Thyroid gland (tissue), 4 donors: ENCODE measurements around the gene FIBCD1. TPM values are rescaled to one million over a fixed set of nuclear protein-coding genes. Genes with fewer than 3 reads are reported as not detected.

Experiments used
- DNase-seq, 2 donors: peaks; one replicate each; pipeline ENCODE4 v3.0.0-alpha.2; 2019
- H3K27ac ChIP-seq, 3 donors: fragments of 200-600 bp; sonication (generic); 1 replicate in 2 of 3; 2 replicates in 1 of 3; pipeline ENCODE4 v1.5.1; 2016 to 2019; ENCODE audit warnings: mild to moderate bottlenecking in 1 of 3, moderate library complexity in 1 of 3
- H3K27me3 ChIP-seq: fragments of 200-600 bp; sonication (generic); one replicate; pipeline ENCODE4 v1.5.1; 2019
- H3K36me3 ChIP-seq, 2 donors: fragments of 200-600 bp; sonication (generic); one replicate each; pipeline ENCODE4 v1.5.1; 2016 to 2019
- H3K4me1 ChIP-seq, 2 donors: fragments of 200-600 bp; sonication (generic); one replicate each; pipeline ENCODE4 v1.5.1; 2017 to 2019
- H3K4me3 ChIP-seq, 3 donors: fragments of 200-600 bp; sonication (generic); replicated peaks in 1 of 3; 1 replicate in 2 of 3; 2 replicates in 1 of 3; pipeline ENCODE4 v1.5.1; 2016; ENCODE audit warnings: mild to moderate bottlenecking in 1 of 3
- H3K9me3 ChIP-seq: fragments of 200-600 bp; sonication (generic); one replicate; pipeline ENCODE4 v1.5.1; 2017
- POLR2A ChIP-seq, 2 donors: fragments of 450-650 bp; IDR thresholded peaks; one replicate each; pipeline ENCODE4 v1.6.1; 2017; ENCODE audit warnings: antibody characterized with exemption in 2 of 2, mild to moderate bottlenecking in 2 of 2, moderate library complexity in 1 of 2
- WGBS, 2 donors: methylation state at CpG; one replicate each; pipeline ENCODE4 v1.1.5; 2017; 5-methylcytosine and 5-hydroxymethylcytosine counted together
- intact Hi-C: fragments of 100-400 bp; cut with DNase I; formaldehyde crosslinking; loops from one replicate; pipeline ENCODE4 v1.15.1; 2023
- total RNA-seq, 4 donors: library from RNA; depleted of rRNA; stranded (reverse); fragments of >200 nt; gene quantifications; one replicate each; pipeline ENCODE4 v1.2.3, GENCODE V29; 2016
- TF ChIP-seq, protein P1 (sequence below), 6 experiments: fragments of 200-600 bp in 3 of 6; fragments of 450-650 bp in 3 of 6; sonication (generic) in 3 of 6; IDR thresholded peaks; one replicate each; pipeline ENCODE4 v1.5.1; 2016 to 2019; ENCODE audit warnings: antibody characterized with exemption in 6 of 6, mild to moderate bottlenecking in 2 of 6, inconsistent platforms in 1 of 6, moderate library complexity in 1 of 6

Gene FIBCD1
- total RNA-seq, 4 donors from 2014 or later: 0.11 to 0.13 TPM; not detected in 2

DNA sequence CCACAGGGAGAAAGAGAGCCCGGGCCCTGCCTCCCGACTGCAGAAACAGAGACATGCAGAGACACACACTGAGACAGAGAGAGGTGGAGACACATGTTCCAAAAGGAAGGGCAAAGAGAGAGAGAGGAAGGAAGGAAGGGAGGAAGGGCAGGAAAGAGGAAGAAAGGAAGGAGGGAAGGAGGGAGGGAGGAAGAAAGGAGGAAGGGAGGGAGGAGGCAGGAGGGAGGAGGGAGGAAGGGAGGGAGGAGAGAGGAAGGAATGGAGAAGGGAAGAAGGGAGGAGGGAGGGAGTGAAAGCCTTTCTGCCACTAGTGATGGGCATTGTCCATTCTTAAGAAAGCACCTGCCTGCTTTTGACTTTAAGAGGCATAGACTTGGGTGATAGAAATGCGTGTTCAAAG is 31.8 kb upstream of the FIBCD1 start:
- Histone ChIP-seq H3K9me3 (no peaks in the 10 kb centered on the region), H3K27ac (no peak overlapping the region), H3K27me3 (peaks cover 3% of the 10 kb centered on the region), H3K4me3 (no peak overlapping the region), H3K36me3 (no peaks in the 10 kb centered on the region), H3K4me1 (no peaks in the 10 kb centered on the region)
- no peak for DNase-seq
- TF ChIP-seq POLR2A (IDR thresholded peaks at IDR 0.05): no peak
- TF ChIP-seq, protein P1, sequence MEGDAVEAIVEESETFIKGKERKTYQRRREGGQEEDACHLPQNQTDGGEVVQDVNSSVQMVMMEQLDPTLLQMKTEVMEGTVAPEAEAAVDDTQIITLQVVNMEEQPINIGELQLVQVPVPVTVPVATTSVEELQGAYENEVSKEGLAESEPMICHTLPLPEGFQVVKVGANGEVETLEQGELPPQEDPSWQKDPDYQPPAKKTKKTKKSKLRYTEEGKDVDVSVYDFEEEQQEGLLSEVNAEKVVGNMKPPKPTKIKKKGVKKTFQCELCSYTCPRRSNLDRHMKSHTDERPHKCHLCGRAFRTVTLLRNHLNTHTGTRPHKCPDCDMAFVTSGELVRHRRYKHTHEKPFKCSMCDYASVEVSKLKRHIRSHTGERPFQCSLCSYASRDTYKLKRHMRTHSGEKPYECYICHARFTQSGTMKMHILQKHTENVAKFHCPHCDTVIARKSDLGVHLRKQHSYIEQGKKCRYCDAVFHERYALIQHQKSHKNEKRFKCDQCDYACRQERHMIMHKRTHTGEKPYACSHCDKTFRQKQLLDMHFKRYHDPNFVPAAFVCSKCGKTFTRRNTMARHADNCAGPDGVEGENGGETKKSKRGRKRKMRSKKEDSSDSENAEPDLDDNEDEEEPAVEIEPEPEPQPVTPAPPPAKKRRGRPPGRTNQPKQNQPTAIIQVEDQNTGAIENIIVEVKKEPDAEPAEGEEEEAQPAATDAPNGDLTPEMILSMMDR (IDR thresholded peaks at IDR 0.05): no peak
- WGBS, 2 donors: 76 to 83% methylated on average over 3 of the region's 3 CpGs
- intact Hi-C loops: loop anchor here (10.0 kb wide), 1 partner anchor 1296 kb away; no protein-coding TSS in a partner anchor

DNA sequence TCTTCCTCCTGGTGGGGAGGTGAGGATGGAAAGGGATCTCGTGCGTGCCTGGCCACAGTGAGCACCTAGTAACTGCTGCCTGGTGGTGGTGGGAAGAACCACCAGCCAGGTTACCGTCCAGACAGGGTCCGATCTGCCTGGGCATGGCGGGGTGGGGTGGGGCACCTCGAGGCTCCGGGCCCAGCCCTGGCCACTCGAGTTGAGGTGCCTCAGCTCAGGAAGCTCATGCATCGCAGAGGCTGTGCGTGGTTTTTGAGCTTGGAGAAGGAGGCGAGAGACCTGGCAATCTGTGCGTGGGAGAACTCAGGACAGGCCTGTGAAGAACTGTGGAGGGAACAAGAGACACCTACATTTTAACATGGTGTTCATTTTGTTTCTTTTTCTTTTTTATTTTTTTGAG is 31.0 kb upstream of the FIBCD1 start:
- H3K4me3 ChIP-seq: no peak overlapping the region
- 83 to 97% methylated on average over 7 to 12 of the region's 12 CpGs for WGBS, 2 donors
- TF ChIP-seq, protein P1 (IDR thresholded peaks at IDR 0.05): no peak
- TF ChIP-seq POLR2A (IDR thresholded peaks at IDR 0.05): no peak
- no peak overlapping the region for H3K27ac ChIP-seq
- no peak for DNase-seq
- H3K4me1 ChIP-seq: no peaks in the 10 kb centered on the region
- H3K27me3 ChIP-seq: peaks cover 3% of the 10 kb centered on the region
- no peaks in the 10 kb centered on the region for H3K36me3 ChIP-seq
- H3K9me3 ChIP-seq: no peaks in the 10 kb centered on the region
- intact Hi-C loops: loop anchor here (10.0 kb wide), 1 partner anchor 1295 kb away; no protein-coding TSS in a partner anchor

DNA sequence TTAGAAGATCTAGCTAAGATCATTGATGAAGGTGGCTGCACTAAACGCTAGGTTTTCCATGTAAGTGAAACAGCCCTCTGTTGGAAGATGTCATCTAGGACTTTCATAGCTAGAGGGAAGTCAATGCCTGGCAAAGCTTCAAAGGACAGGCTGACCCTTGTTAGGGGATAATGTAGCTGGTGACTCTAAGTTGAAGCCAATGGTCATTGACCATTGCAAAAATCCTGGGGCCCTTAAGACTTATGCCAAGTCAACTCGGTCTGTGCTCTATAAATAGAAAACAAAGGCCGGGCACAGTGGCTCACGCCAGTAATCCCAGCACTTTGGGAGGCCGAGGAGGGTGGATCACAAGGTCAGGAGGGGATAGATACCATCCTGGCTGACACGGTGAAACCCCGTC is 26.6 kb upstream of the FIBCD1 start:
- no peak for DNase-seq
- Histone ChIP-seq H3K4me3 (no peak overlapping the region), H3K27ac (no peak overlapping the region), H3K27me3 (peaks cover 3% of the 10 kb centered on the region), H3K9me3 (no peaks in the 10 kb centered on the region), H3K4me1 (no peaks in the 10 kb centered on the region), H3K36me3 (no peaks in the 10 kb centered on the region)
- 85 to 86% methylated on average over 7 of the region's 7 CpGs for WGBS, 2 donors
- intact Hi-C loops: no loop called here
- TF ChIP-seq, protein P1 (IDR thresholded peaks at IDR 0.05): no peak
- no peak for TF ChIP-seq POLR2A (IDR thresholded peaks at IDR 0.05)

DNA sequence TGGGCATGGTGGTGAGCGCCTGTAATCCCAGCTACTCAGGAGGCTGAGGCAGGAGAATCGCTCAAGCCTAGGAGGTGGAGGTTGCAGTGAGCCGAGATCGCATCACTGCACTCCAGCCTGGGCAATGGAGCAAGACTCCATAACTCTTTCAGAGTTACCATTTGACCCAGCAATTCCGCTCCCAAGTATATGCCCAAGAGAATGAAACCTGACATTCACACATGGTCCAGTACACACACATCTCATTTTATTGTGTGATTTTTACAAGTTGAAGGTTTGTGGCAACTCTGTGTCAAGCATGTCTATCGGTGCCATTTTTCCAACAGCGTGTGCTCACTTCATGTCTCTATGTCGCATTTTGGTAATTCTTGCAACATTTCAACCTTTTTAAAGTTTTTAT is 24.9 kb upstream of the FIBCD1 start:
- intact Hi-C loops: no loop called here
- DNase-seq: no peak
- Histone ChIP-seq H3K4me1 (no peaks in the 10 kb centered on the region), H3K4me3 (no peak overlapping the region), H3K36me3 (no peaks in the 10 kb centered on the region), H3K27ac (no peak overlapping the region), H3K27me3 (peaks cover 3% of the 10 kb centered on the region), H3K9me3 (no peaks in the 10 kb centered on the region)
- WGBS, 2 donors: 97 to 100% methylated on average over 8 of the region's 8 CpGs
- TF ChIP-seq POLR2A (IDR thresholded peaks at IDR 0.05): no peak
- TF ChIP-seq, protein P1 (IDR thresholded peaks at IDR 0.05): no peak

DNA sequence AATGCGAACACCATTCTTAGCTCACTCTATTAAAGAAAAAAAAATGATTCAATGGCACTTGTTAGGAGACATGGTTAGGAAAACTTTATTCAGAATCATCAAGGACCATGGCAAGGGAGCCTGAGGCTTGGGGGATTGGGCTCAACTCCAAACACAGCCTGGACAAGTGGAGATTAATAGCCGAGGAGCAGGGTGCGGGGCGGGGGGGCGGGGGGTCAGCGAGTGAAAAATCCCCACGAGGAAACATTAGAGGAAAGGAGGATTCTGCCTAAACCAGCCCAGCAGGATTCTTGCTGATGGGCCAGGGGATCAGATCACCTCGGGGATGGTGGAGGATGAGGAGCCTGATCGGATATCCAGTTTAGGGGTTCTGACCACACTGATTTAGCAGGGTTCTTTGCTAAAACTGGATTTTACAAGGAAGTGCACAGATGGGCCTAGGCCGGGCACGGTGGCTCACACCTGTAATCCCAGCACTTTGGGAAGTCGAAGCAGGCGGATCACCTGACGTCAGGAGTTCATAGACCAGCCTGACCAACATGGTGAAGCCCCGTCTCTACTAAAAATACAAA is 24.4 kb upstream of the FIBCD1 start:
- no peaks in the 10 kb centered on the region for H3K9me3 ChIP-seq
- intact Hi-C loops: no loop called here
- H3K36me3 ChIP-seq: no peaks in the 10 kb centered on the region
- peaks cover 3% of the 10 kb centered on the region for H3K27me3 ChIP-seq
- no peaks in the 10 kb centered on the region for H3K4me1 ChIP-seq
- DNase-seq: no peak
- 77 to 79% methylated on average over 15 of the region's 15 CpGs for WGBS, 2 donors
- TF ChIP-seq, protein P1 (IDR thresholded peaks at IDR 0.05): no peak
- no peak for TF ChIP-seq POLR2A (IDR thresholded peaks at IDR 0.05)
- H3K4me3 ChIP-seq: no peak overlapping the region
- no peak overlapping the region for H3K27ac ChIP-seq
